NCI-H1436 (cell line): Measurements from ENCODE around the gene PTMA.
"Not testable (repeated sequence)": the region's sequence is repeated elsewhere in the genome, so short reads cannot be mapped to it uniquely, and the experiment has no call there.

Source experiments
- DNase-seq: peaks from one replicate; lab custom pipeline; 2025; lab: John Stamatoyannopoulos, UW

The PTMA gene, protein sequence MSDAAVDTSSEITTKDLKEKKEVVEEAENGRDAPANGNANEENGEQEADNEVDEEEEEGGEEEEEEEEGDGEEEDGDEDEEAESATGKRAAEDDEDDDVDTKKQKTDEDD

GRCh38 chr2:231707927-231708772, at the start of gene PTMA:
TSS of gene PTMA (plus strand) at chr2:231708525. CDS start at chr2:231708707, 182 bp downstream.
- DNase-seq, result peak; percentile 98

DNA sequence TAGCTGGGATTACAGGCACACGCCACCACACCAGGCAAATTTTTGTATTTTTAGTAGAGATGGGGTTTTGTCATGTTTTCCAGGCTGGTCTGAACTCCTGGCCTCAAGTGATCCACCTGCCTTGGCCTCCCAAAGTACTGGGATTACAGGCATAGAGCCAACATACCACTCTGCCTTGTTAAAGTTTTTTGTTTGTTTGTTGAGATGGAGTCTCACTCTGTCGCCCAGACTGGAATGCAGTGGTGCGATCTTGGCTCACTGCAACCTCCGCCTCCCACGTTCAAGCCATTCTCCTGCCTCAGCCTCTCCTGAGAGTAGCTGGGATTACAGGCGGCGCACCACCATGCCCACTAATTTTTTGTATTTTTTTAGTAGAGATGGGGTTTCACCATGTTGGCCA, 48.3 kb upstream of the PTMA start:
- DNase-seq, result not testable (repeated sequence)

DNA sequence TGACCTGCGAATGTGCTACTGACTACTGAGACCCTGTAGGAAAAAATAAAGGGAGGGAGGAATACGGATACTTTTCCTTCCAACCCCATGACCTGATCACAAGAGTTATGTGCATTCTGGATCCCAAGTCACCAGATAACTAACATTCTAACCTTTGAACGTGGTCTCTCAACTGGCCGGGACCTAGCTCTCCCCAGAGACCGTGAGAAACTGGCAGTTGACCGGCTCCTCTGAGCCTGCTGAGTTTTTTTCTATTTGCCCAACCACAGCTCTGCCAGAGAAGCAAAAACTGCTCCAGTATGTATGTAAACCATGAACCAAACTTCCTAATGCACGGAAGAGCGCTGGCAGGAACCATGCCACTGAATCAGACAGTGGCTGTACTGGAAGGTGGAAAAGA, 47.5 kb upstream of the PTMA start:
- DNase-seq, result no peak

DNA sequence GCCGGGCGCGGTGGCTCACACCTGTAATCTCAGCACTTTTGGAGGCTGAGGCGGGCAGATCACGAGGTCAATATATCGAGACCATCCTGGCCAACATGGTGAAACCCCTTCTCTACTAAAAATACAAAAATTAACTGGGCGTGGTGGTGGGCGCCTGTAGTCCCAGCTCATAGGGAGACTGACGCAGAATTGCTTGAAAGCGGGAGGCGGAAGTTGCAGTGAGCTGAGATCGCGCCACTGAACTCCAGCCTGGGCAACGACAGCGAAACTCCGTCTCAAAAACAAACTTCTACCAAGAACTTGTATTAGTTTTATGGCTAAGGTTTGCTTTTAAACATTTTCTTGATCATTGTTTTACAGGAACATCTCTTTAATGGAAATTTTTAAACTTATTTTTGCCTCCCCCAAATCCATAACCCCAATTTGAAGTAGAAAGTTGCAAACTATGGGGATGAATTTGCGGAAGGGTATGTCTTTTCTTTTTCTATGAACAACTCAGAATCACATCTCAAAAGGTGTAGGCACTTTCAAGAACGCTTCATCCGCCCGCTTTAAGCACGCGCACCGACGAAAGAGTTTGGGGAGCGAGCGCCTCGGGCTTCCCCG, 46.8 kb upstream of the PTMA start:
- no peak for DNase-seq

GRCh38 chr2:231662028-231662810, 46.1 kb upstream of the PTMA start:
- peak; percentile 87 for DNase-seq

DNA sequence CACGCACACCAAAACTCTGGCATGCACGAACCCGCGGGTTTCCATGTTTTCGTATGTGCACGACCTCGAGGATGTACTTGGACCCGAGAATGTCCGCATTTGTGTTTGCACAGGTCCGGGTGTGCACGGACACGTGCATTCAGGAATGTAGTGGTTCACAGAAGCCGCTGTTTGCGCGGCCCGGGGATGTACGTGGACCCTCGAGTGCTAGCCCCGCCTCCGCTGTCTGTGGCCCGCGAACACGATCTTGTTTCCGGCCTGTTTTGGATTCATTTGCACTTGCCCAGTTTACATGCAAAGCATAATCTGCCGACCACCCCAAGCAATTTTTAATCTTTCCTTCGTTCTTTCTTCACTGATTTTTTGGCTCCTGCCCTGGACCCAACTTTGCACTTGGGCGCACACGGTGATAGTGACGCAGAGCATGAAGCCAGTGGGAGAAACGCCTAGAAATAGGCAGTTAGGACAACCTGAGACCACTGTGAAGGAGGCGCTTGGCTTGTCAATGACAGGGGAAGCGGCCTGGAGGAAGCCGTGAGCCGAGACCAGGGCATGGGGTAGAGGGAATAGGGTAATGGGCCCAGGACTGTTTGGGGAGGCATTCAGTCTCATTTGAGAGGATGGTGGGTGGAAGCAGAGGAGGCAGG, 45.4 kb upstream of the PTMA start:
- DNase-seq, result no peak

DNA sequence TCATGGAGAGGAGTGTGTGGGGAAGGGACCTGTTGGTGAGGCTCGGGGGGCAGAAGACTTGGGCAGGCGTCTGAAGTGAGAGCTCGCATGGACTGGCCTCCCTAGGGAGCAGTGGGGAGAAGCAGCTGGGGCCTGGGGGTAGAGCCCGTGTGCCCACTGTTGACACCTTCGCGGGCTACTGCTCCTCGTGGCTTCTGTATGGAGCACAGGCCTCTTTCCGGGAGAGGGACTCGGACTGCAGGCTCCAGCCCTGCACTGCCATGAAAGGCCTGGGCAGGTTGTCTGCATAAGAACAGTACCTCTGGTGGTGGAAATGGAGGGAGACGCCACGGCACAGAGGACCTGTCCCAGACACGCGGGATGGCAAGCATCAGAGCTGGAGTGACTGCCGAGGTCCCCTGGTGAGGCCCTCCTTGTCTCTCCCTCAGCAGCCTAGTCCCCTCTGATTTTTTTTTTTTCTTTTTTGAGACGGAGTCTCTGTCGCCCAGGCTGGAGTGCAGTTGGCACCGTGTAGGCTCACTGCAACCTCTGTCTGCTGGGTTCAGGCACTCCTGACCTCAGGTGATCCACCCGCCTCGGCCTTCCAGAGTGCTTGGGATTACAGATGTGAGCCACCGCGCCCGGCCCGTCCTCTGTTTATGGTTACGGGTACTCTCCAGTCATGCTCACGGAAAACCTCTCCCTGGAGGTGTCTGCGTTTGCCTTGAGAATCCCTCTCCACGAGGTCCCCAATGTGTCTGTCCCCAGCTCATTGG, 44.7 kb upstream of the PTMA start:
- no peak for DNase-seq

GRCh38 chr2:231664727-231665126, 43.6 kb upstream of the PTMA start:
- DNase-seq, result no peak

- DNase-seq, result no peak
These were observed 42.8 kb upstream of the PTMA start for GRCh38 chr2:231665245-231666170.

DNA sequence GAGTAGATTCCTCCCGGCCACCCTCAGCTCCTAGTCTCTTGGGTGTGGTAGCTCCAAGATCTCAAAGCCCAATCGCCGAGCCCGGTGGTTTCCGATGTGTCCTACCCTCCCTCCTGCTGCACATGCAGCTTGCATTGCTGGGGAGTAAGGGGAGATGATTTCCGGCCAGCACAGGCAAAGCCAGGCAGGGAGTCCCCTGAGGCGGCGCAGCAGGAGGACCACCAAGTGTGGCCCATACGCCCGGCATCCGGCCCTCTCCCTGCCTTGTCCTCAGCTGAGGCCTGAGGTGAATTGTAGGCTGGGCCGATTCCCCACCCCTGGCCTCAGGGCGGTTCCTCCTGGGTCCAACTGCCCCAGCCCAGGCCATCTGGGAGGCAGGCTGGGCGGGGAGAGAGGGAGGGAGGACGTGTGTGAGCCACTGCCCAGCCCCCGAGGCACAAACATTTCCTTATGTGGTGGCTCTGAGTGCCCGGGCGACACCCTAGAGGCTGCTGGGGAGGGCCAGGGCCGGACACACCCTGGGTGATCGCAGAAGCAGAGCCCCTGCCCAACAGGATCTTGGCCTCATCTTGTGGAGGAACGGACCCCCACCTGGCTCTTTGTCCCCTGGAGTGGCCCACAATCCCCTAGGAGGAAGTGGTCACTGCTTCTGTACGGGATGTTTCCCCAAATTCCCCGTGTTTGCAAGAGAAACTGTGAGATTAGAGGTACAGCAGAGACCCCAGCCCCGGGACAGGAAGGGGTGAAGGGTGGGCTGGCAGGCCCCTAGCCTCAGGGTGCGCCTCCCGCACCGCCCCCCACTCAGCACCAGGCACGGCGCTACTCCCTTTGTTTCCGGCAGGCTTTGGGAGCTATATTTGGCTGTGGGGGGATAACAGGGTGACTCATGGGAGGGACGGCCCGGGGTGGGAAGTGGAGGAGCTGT, 41.9 kb upstream of the PTMA start:
- no peak for DNase-seq

DNA sequence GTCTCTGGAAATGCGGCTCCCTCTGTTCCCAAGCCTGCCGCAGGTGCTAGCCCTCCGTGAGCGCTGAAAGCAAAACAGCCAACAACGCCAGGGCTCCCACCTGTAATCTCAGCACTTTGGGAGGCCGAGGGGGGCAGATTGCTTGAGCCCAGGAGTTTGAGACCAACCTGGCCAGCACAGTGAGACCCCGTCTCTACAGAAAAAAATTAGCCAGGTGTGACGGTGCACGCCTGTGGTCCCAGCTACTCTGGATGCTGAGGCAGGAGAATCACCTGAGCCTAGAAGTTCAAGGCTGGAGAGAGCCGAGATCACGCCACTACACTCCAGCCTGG, 41.3 kb upstream of the PTMA start:
- DNase-seq, result no peak

DNA sequence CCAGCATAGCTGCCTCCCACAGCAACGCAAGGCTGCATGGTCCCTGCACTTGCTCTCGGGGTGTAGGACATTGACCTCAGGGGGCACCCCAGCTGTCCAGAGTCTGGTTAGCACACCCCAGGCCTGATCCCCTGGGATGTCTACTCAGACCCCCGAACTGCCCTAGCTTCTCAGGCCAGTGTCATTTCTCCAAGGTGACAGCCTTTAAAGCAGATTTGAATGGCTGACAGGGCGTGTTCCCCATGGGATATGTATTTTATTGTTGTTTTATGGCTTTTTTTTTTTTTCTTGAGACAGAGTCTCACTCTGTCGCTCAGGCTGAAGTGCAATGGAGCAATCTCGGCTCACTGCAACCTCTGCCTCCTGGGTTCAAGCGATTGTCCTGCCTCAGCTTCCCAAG, 40.8 kb upstream of the PTMA start:
- no peak for DNase-seq

GRCh38 chr2:231668981-231669380, 39.3 kb upstream of the PTMA start:
- DNase-seq, result no peak

GRCh38 chr2:231671270-231672050, 36.9 kb upstream of the PTMA start:
- DNase-seq, result no peak

DNA sequence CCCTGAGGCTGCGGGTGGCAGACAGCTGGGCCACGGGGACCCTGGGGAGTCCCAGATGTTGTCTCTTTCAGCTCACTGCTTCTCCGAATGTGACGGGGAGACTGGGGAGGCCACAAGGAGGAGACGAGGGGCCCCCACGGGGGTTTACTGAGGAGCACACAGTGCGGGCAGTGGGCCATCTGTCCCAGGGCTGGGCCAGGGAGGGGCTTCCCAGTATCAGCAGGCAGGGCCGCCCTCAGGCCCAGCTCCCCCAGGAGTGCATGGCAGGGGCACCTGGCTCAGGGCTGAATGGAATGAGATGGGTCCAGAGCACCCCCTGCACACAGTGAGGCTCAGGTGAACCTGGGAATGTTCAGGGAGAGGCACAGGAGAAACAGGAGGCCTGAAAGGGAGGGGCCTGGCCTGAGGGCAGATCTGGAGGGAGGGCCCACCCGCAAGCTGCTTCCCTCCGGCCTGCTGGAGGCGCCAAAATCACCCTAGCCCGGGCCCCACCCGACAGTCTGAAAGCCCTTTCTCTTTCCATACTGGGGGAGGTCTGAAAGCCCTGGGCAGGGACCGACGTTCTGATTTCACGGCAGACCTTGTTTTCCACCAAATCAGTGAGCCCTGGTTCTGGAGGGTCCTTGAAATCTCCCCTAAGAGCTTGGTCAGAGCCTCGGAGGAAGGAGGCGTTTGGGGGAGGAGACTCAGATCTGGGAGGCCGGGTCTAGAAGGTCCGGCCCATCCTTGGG, 35.5 kb upstream of the PTMA start:
- peak; percentile 83 for DNase-seq

- no peak for DNase-seq
These were observed 35.0 kb upstream of the PTMA start for GRCh38 chr2:231673348-231673770.

- DNase-seq, result no peak
These were observed 33.6 kb upstream of the PTMA start for GRCh38 chr2:231674587-231675338.
